Thyroid gland (tissue), 4 donors: Measurements from ENCODE around the gene ANKLE1. TPM values are rescaled to one million over a fixed set of nuclear protein-coding genes. Genes with fewer than 3 reads are reported as not detected.

Experiments
- DNase-seq, 2 donors: peaks; one replicate each; pipeline ENCODE4 v3.0.0-alpha.2; 2019
- H3K27ac ChIP-seq, 3 donors: fragments of 200-600 bp; sonication (generic); 1 replicate in 2 of 3; 2 replicates in 1 of 3; pipeline ENCODE4 v1.5.1; 2016 to 2019; ENCODE audit warnings: mild to moderate bottlenecking in 1 of 3, moderate library complexity in 1 of 3
- H3K27me3 ChIP-seq: fragments of 200-600 bp; sonication (generic); one replicate; pipeline ENCODE4 v1.5.1; 2019
- H3K36me3 ChIP-seq, 2 donors: fragments of 200-600 bp; sonication (generic); one replicate each; pipeline ENCODE4 v1.5.1; 2016 to 2019
- H3K4me1 ChIP-seq, 2 donors: fragments of 200-600 bp; sonication (generic); one replicate each; pipeline ENCODE4 v1.5.1; 2017 to 2019
- H3K4me3 ChIP-seq, 3 donors: fragments of 200-600 bp; sonication (generic); replicated peaks in 1 of 3; 1 replicate in 2 of 3; 2 replicates in 1 of 3; pipeline ENCODE4 v1.5.1; 2016; ENCODE audit warnings: mild to moderate bottlenecking in 1 of 3
- H3K9me3 ChIP-seq: fragments of 200-600 bp; sonication (generic); one replicate; pipeline ENCODE4 v1.5.1; 2017
- CTCF ChIP-seq, 6 experiments: fragments of 200-600 bp in 3 of 6; fragments of 450-650 bp in 3 of 6; sonication (generic) in 3 of 6; IDR thresholded peaks; one replicate each; pipeline ENCODE4 v1.5.1; 2016 to 2019; ENCODE audit warnings: antibody characterized with exemption in 6 of 6, mild to moderate bottlenecking in 2 of 6, inconsistent platforms in 1 of 6, moderate library complexity in 1 of 6
- POLR2A ChIP-seq, 2 donors: fragments of 450-650 bp; IDR thresholded peaks; one replicate each; pipeline ENCODE4 v1.6.1; 2017; ENCODE audit warnings: antibody characterized with exemption in 2 of 2, mild to moderate bottlenecking in 2 of 2, moderate library complexity in 1 of 2
- WGBS, 2 donors: methylation state at CpG; one replicate each; pipeline ENCODE4 v1.1.5; 2017; 5-methylcytosine and 5-hydroxymethylcytosine counted together
- intact Hi-C: fragments of 100-400 bp; cut with DNase I; formaldehyde crosslinking; loops from one replicate; pipeline ENCODE4 v1.15.1; 2023
- total RNA-seq, 4 donors: library from RNA; depleted of rRNA; stranded (reverse); fragments of >200 nt; gene quantifications; one replicate each; pipeline ENCODE4 v1.2.3, GENCODE V29; 2016

Gene ANKLE1
- total RNA-seq: under 1 TPM; 0.11 to 0.40 (median 0.27) TPM

GRCh38 chr19:17281391-17282304, at the start of gene ANKLE1:
TSS of gene ANKLE1 (plus strand) at chr19:17281901. CDS start at chr19:17281921, 20 bp downstream.
- no peak within 1 kb of the TSS for H3K27ac ChIP-seq
- no peaks in the 10 kb centered on the region for H3K9me3 ChIP-seq
- no peak for TF ChIP-seq POLR2A (IDR thresholded peaks at IDR 0.05)
- no peak for TF ChIP-seq CTCF (IDR thresholded peaks at IDR 0.05)
- peaks cover 9% of the 10 kb centered on the region for H3K27me3 ChIP-seq
- WGBS, 2 donors: 18 to 27% methylated on average over 18 of the region's 75 CpGs
- H3K4me1 ChIP-seq: peaks cover 12 to 13% of the 10 kb centered on the region in 2 donors
- intact Hi-C loops: loop anchor here (5.0 kb wide), 2 partner anchors 79 to 214 kb away; no protein-coding TSS in a partner anchor
- H3K36me3 ChIP-seq: peaks cover 0 to 11% of the 10 kb centered on the region in 2 donors
- DNase-seq: no peak
- no peak within 1 kb of the TSS for H3K4me3 ChIP-seq

- 89% methylated on average over 20 to 25 of the region's 25 CpGs for WGBS, 2 donors
Observed at GRCh38 chr19:17232258-17232657, 49.4 kb upstream of the ANKLE1 start.

GRCh38 chr19:17234911-17235299, 46.8 kb upstream of the ANKLE1 start:
- peak overlapping the region in 1 of 3 donors; percentile 41 for H3K4me3 ChIP-seq
- DNase-seq: peak; percentile 49 to 59
- no peaks in the 10 kb centered on the region for H3K27me3 ChIP-seq
- H3K27ac ChIP-seq: peak overlapping the region in 2 of 3 donors; percentile 31 to 72
- WGBS, 2 donors: 43 to 47% methylated on average over 7 to 11 of the region's 11 CpGs
- peaks cover 0 to 17% of the 10 kb centered on the region in 2 donors for H3K36me3 ChIP-seq
- H3K9me3 ChIP-seq: no peaks in the 10 kb centered on the region
- peaks cover 15 to 22% of the 10 kb centered on the region in 2 donors for H3K4me1 ChIP-seq
- TF ChIP-seq POLR2A (IDR thresholded peaks at IDR 0.05) (no peak), CTCF (IDR thresholded peaks at IDR 0.05) (no peak)
- intact Hi-C loops: no loop called here

More at GRCh38 chr19:17232258-17232657, 49.4 kb upstream of the ANKLE1 start:
- Histone ChIP-seq H3K4me3 (no peak overlapping the region), H3K9me3 (no peaks in the 10 kb centered on the region), H3K27ac (no peak overlapping the region), H3K27me3 (no peaks in the 10 kb centered on the region), H3K36me3 (peaks cover 0 to 10% of the 10 kb centered on the region in 2 donors), H3K4me1 (peaks cover 24 to 33% of the 10 kb centered on the region in 2 donors)
- no peak for TF ChIP-seq CTCF (IDR thresholded peaks at IDR 0.05)
- no peak for TF ChIP-seq POLR2A (IDR thresholded peaks at IDR 0.05)
- DNase-seq: no peak
- intact Hi-C loops: no loop called here

- H3K4me1 ChIP-seq: peaks cover 15 to 22% of the 10 kb centered on the region in 2 donors
- peak overlapping the region; percentile 16 to 72 (median 31) for H3K27ac ChIP-seq
- peak in 1 of 2 donors; percentile 8 for TF ChIP-seq POLR2A (IDR thresholded peaks at IDR 0.05)
- peak in 3 of 6 experiments; percentile 49 to 72 (median 51) for TF ChIP-seq CTCF (IDR thresholded peaks at IDR 0.05)
- no peaks in the 10 kb centered on the region for H3K27me3 ChIP-seq
- 0 to 11% methylated on average over 13 to 20 of the region's 80 CpGs for WGBS, 2 donors
- H3K36me3 ChIP-seq: peaks cover 0 to 17% of the 10 kb centered on the region in 2 donors
- H3K9me3 ChIP-seq: no peaks in the 10 kb centered on the region
- intact Hi-C loops: no loop called here
- peak overlapping the region in 1 of 3 donors; percentile 41 for H3K4me3 ChIP-seq
- DNase-seq: peak; percentile 82 to 83
Observed at GRCh38 chr19:17235300-17235970, 46.3 kb upstream of the ANKLE1 start.
